Measurements from ENCODE around the gene DRGX.

The DRGX gene

DNA sequence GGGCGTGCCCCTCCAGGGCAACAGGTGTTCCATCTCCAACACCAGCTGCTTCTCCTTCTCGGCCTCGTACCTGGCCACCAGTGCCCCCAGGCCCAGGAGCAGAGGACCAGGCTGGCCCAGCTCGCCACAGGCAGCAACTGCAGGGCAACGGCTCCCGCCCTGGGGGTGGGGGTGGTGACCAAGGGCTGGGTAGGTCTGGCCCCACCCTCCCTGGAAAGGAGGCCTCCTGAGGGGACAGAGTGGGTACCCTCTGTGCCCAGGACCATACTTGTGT, 22.1 kb upstream of the DRGX start:
- Histone ChIP-seq H3K36me3 (no peaks in the 10 kb centered on the region), H3K27me3 (ENCODE audit: insufficient read depth, low read depth, severe bottlenecking) (no peaks in the 10 kb centered on the region), H3K4me3 (ENCODE audit: low read depth, low read length) (no peak overlapping the region), H3K27ac (no peak overlapping the region), H3K9me3 (ENCODE audit: severe bottlenecking) (no peaks in the 10 kb centered on the region)
- no peak for DNase-seq
- TF ChIP-seq CTCF (IDR thresholded peaks at IDR 0.05; ENCODE audit: low read depth, low read length) = no peak

DNA sequence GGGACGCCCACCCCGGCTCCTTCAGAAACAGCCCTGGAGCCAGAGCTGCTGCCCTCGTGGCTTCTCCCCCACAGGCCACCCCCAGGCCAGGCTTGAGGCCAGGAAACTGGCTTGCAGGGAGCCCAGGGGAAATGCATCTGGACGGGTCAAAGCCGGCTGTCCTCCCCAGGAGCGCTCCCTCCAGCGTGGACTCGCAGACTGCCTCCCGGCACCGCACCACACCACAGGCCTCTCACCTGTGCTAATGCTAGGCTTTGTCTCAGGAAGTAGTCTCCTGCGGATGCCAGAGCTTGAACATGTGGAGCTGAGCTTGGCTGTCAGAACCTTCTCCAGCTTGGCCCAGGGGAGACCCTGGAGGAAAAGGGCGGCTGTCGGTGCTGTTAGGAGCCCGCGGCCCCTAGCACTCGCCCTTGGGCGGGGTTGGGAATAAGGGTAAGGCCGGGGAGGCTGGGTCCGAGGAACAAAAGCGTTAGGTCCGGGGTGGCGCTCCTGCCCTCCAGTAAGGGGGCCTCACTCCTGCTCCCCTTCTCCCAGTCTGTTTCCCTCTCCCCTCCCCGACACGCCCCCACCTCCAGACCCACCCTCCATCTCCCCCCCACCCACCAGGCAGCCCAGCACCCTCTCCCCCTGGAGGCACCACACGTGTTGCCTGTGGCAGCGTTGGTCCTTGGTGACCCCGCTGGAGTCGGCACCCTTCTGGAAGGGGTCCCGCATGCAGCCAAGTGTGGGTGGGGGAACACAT, 21.6 kb upstream of the DRGX start:
- no peak overlapping the region for H3K4me3 ChIP-seq (ENCODE audit: low read depth, low read length)
- no peak for TF ChIP-seq CTCF (IDR thresholded peaks at IDR 0.05; ENCODE audit: low read depth, low read length)
- DNase-seq = no peak
- no peaks in the 10 kb centered on the region for H3K36me3 ChIP-seq
- no peaks in the 10 kb centered on the region for H3K9me3 ChIP-seq (ENCODE audit: severe bottlenecking)
- no peaks in the 10 kb centered on the region for H3K27me3 ChIP-seq (ENCODE audit: insufficient read depth, low read depth, severe bottlenecking)
- H3K27ac ChIP-seq = no peak overlapping the region

GRCh38 chr10:49415846-49416245, 20.0 kb upstream of the DRGX start:
- DNase-seq = no peak
- Histone ChIP-seq H3K36me3 (no peaks in the 10 kb centered on the region), H3K4me3 (ENCODE audit: low read depth, low read length) (no peak overlapping the region), H3K9me3 (ENCODE audit: severe bottlenecking) (no peaks in the 10 kb centered on the region), H3K27ac (no peak overlapping the region), H3K27me3 (ENCODE audit: insufficient read depth, low read depth, severe bottlenecking) (no peaks in the 10 kb centered on the region)
- no peak for TF ChIP-seq CTCF (IDR thresholded peaks at IDR 0.05; ENCODE audit: low read depth, low read length)

- peaks cover 4% of the 10 kb centered on the region for H3K27me3 ChIP-seq (ENCODE audit: insufficient read depth, low read depth, severe bottlenecking)
- no peaks in the 10 kb centered on the region for H3K9me3 ChIP-seq (ENCODE audit: severe bottlenecking)
- no peak for TF ChIP-seq CTCF (IDR thresholded peaks at IDR 0.05; ENCODE audit: low read depth, low read length)
- no peak overlapping the region for H3K4me3 ChIP-seq (ENCODE audit: low read depth, low read length)
- H3K27ac ChIP-seq = no peak overlapping the region
- H3K36me3 ChIP-seq = no peaks in the 10 kb centered on the region
- no peak for DNase-seq
Measured at GRCh38 chr10:49415109-49415508, 19.2 kb upstream of the DRGX start.

GRCh38 chr10:49414496-49414895, 18.6 kb upstream of the DRGX start:
- peaks cover 6% of the 10 kb centered on the region for H3K27me3 ChIP-seq (ENCODE audit: insufficient read depth, low read depth, severe bottlenecking)
- no peak for DNase-seq
- no peak for TF ChIP-seq CTCF (IDR thresholded peaks at IDR 0.05; ENCODE audit: low read depth, low read length)
- H3K4me3 ChIP-seq (ENCODE audit: low read depth, low read length) = no peak overlapping the region
- no peaks in the 10 kb centered on the region for H3K9me3 ChIP-seq (ENCODE audit: severe bottlenecking)
- H3K36me3 ChIP-seq = no peaks in the 10 kb centered on the region
- no peak overlapping the region for H3K27ac ChIP-seq

DNA sequence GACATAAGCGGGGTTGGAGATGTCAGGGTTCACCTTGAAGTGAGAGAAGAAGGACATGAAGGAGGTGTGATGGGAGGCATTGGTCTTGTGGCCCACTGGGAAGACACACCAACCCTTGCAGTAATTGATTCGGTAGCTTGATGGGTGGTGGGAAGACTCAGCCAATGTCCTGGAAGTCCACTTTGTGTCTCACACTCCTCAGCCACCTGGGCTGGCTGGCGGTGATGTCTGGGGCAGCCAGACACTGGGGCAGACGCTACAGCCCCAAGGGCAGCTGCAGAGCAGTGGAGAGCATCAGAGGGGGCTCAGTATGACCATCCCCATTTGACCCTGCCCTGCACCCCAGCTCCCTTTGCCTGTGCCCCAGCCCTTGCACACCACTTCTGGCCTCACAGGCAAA, 16.7 kb upstream of the DRGX start:
- Histone ChIP-seq H3K27me3 (ENCODE audit: insufficient read depth, low read depth, severe bottlenecking) (peaks cover 7% of the 10 kb centered on the region), H3K27ac (no peak overlapping the region), H3K4me3 (ENCODE audit: low read depth, low read length) (no peak overlapping the region), H3K36me3 (no peaks in the 10 kb centered on the region), H3K9me3 (ENCODE audit: severe bottlenecking) (no peaks in the 10 kb centered on the region)
- no peak for DNase-seq
- TF ChIP-seq CTCF (IDR thresholded peaks at IDR 0.05; ENCODE audit: low read depth, low read length) = no peak
